Prostate gland (tissue), 2 donors: ENCODE data around the gene CCDC68. TPM values are rescaled to one million over a fixed set of nuclear protein-coding genes. Genes with fewer than 3 reads are reported as not detected.

ENCODE experiments used
- DNase-seq: peaks from one replicate; pipeline ENCODE4 v3.0.0-alpha.2; 2019; ENCODE audit warnings: low spot score
- H3K27ac ChIP-seq, 2 donors: fragments of 200-600 bp; sonication (generic); 2 replicates each; pipeline ENCODE4 v1.5.1; 2017 to 2019
- H3K27me3 ChIP-seq: fragments of 200-600 bp; sonication (generic); replicated peaks from 2 replicates; pipeline ENCODE4 v1.5.1; 2019; ENCODE audit not compliant: insufficient read depth
- H3K36me3 ChIP-seq, 2 donors: fragments of 200-600 bp; sonication (generic); 1 replicate in 1 of 2; 2 replicates in 1 of 2; pipeline versions ENCODE4 v1.5.1 to v1.8.1; 2017 to 2019
- H3K4me1 ChIP-seq: fragments of 200-600 bp; sonication (generic); replicated peaks from 2 replicates; pipeline ENCODE4 v1.5.1; 2019
- H3K4me3 ChIP-seq, 2 donors: fragments of 200-600 bp; sonication (generic); 2 replicates each; pipeline ENCODE4 v1.5.1; 2017 to 2019
- H3K9me3 ChIP-seq: fragments of 200-600 bp; sonication (generic); 2 replicates; pipeline ENCODE4 v1.5.1; 2017
- POLR2A ChIP-seq: fragments of 450-650 bp; IDR thresholded peaks from one replicate; pipeline ENCODE4 v1.6.1; 2016; ENCODE audit warnings: antibody characterized with exemption, mild to moderate bottlenecking
- POLR2AphosphoS5 ChIP-seq: sonication (generic); formaldehyde crosslinking; IDR thresholded peaks from one replicate; pipeline ENCODE4 v1.6.1; 2017; ENCODE audit warnings: antibody characterized with exemption
- WGBS: methylation state at CpG from one replicate; pipeline ENCODE4 v1.1.5; 2018; 5-methylcytosine and 5-hydroxymethylcytosine counted together
- intact Hi-C: fragments of 100-400 bp; cut with DNase I; formaldehyde crosslinking; loops from one replicate; pipeline ENCODE4 v1.14.2; 2022
- total RNA-seq, 2 donors: library from RNA; depleted of rRNA; stranded (reverse); fragments of >200 nt; gene quantifications; one replicate each; pipeline ENCODE4 v1.1.0, GENCODE V29; 2016
- TF ChIP-seq, protein P1 (sequence below), 4 experiments: fragments of 200-600 bp in 2 of 4; fragments of 450-650 bp in 2 of 4; sonication (generic) in 2 of 4; IDR thresholded peaks; 1 replicate in 3 of 4; 2 replicates in 1 of 4; pipeline ENCODE4 v1.5.1; 2016 to 2019; ENCODE audit warnings: antibody characterized with exemption in 4 of 4, mild to moderate bottlenecking in 2 of 4, moderate library complexity in 2 of 4

Gene CCDC68
- total RNA-seq, 2 donors from 2014 or later, result 7.9 to 20.8 TPM

DNA sequence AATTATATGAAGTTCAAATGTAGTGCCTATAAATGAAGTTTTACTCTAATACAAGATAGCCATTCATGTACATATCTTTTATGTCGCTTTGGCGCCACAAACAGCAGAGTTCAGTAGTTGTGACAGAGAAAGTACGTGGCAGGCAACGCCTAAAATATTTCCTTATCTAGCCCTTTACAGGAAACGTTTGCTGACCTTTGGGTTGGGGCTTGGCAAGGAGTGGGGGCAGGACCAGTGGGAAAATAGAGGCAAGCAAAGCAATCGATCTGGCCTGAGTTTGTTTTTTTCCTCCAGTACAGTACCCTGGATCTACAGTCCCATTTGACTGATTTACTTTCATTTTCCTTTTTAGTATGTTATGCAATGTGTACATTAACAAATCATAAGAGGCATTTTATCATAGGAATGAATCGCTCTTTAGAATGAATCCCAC is 13.1 kb downstream of the CCDC68 start:
- H3K9me3 ChIP-seq, result no peaks in the 10 kb centered on the region
- peak overlapping the region in 1 of 2 donors; percentile 42 for H3K27ac ChIP-seq
- no peak for DNase-seq
- 51% methylated on average over 7 of the region's 7 CpGs for WGBS
- peak overlapping the region in 1 of 2 donors; percentile 12 for H3K4me3 ChIP-seq
- H3K36me3 ChIP-seq, result no peaks in the 10 kb centered on the region
- TF ChIP-seq, protein P1, sequence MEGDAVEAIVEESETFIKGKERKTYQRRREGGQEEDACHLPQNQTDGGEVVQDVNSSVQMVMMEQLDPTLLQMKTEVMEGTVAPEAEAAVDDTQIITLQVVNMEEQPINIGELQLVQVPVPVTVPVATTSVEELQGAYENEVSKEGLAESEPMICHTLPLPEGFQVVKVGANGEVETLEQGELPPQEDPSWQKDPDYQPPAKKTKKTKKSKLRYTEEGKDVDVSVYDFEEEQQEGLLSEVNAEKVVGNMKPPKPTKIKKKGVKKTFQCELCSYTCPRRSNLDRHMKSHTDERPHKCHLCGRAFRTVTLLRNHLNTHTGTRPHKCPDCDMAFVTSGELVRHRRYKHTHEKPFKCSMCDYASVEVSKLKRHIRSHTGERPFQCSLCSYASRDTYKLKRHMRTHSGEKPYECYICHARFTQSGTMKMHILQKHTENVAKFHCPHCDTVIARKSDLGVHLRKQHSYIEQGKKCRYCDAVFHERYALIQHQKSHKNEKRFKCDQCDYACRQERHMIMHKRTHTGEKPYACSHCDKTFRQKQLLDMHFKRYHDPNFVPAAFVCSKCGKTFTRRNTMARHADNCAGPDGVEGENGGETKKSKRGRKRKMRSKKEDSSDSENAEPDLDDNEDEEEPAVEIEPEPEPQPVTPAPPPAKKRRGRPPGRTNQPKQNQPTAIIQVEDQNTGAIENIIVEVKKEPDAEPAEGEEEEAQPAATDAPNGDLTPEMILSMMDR (IDR thresholded peaks at IDR 0.05), result no peak
- TF ChIP-seq POLR2A (no peak), POLR2AphosphoS5 (no peak)
- intact Hi-C loops, result no loop called here
- no peaks in the 10 kb centered on the region for H3K27me3 ChIP-seq
- H3K4me1 ChIP-seq, result no peaks in the 10 kb centered on the region

DNA sequence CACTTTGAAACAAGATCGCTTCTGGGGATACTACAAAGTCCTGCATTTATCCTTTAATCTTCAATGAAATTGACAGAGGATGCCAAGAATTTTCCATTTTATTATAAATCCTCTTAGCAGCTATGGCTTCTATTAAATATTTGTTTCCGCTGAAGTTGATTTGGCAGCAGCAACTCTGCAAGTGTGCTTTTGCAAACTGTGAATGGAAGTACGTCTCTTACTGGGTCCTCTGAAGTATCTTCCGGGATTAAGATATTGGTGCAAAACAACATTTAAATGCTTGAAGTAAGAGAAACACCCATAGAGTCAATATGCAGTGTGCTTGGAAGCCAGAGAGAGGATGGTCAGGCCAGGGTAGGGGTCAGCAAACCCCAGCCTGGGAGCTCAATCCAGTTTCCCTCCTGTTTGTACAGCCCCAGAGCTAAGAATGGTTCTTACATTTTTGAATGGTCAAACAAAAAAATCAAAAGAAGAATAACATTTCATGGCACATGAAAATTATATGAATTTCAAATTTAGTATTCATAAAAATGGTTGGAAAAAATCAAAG is 13.6 kb downstream of the CCDC68 start:
- Histone ChIP-seq H3K4me3 (no peak overlapping the region), H3K27me3 (no peaks in the 10 kb centered on the region), H3K9me3 (no peaks in the 10 kb centered on the region), H3K4me1 (no peaks in the 10 kb centered on the region), H3K27ac (peak overlapping the region in 1 of 2 donors; percentile 42), H3K36me3 (no peaks in the 10 kb centered on the region)
- intact Hi-C loops, result no loop called here
- WGBS, result 40% methylated on average over 4 of the region's 4 CpGs
- DNase-seq, result no peak
- TF ChIP-seq, protein P1 (IDR thresholded peaks at IDR 0.05), result no peak
- TF ChIP-seq POLR2AphosphoS5 (no peak), POLR2A (no peak)

DNA sequence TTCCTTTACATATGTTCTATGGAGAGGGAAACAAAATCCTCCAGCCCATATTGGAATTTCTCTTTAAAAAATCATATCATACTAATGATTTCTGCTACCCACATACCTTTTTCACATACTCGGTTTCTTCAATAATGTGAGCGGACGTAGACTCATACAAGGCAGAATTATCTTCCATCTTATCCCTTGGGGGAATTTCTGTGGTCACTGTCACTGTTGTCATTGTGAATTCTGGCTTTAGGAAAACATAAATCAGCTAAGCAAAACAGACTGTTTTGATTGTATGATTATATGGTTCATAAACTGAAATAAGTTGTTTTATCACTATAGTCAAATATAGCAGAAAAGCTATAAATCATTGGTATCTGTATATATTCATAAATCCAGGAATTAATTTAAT is 16.7 kb downstream of the CCDC68 start:
- DNase-seq, result no peak
- Histone ChIP-seq H3K9me3 (no peaks in the 10 kb centered on the region), H3K4me1 (no peaks in the 10 kb centered on the region), H3K36me3 (no peaks in the 10 kb centered on the region), H3K27me3 (no peaks in the 10 kb centered on the region), H3K4me3 (no peak overlapping the region), H3K27ac (no peak overlapping the region)
- no peak for TF ChIP-seq POLR2A
- TF ChIP-seq, protein P1 (IDR thresholded peaks at IDR 0.05), result no peak
- no peak for TF ChIP-seq POLR2AphosphoS5
- intact Hi-C loops, result no loop called here
- 85% methylated on average over 3 of the region's 3 CpGs for WGBS

DNA sequence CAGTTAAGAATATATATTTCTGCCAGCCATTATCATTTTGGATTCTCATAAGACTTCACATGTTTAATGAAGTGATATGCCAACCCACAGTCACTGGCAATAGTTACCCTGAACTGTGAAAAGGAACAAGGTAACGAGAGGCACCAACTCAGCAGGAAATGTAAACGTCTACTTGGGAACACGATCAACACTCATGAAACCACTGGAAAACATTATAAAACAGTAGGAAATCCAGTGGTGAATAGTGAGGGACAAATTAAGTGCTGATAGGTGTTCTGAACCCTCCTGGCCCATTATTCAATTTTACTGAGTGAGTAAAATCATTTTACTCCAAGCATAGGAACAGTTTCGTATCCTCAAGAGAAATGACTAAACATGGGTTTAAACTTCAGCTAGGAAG is 17.1 kb downstream of the CCDC68 start:
- intact Hi-C loops, result no loop called here
- H3K4me3 ChIP-seq, result no peak overlapping the region
- no peak overlapping the region for H3K27ac ChIP-seq
- 52% methylated on average over 4 of the region's 4 CpGs for WGBS
- H3K27me3 ChIP-seq, result no peaks in the 10 kb centered on the region
- DNase-seq, result no peak
- no peaks in the 10 kb centered on the region for H3K4me1 ChIP-seq
- no peaks in the 10 kb centered on the region for H3K36me3 ChIP-seq
- no peaks in the 10 kb centered on the region for H3K9me3 ChIP-seq
- TF ChIP-seq POLR2A (no peak), POLR2AphosphoS5 (peak; percentile 21)

DNA sequence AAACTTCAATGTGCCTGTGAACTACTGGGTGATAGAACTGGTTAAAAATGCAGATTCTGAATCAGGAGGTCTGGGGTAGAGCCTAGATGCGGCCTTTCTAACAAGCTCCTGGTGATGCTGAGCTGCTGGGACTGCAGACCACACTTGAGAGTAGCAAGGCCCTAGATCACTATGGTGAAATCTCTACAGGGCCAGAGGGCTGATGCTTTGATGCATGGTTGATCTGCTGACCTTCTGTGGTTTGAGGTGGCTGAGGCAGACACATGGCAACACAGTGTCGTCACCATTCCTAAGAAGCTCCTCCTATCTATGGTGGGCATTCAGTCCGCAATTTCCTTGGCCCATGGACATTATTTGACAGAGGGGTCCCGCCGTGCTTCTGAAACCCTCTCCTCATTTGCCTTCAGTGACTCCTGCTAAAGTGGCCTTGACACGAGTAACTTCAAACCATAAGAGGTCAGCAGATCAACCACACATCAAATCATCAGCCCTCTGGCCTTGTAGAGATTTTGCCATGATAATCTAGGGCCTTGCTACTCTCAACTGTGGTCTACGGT is 19.8 kb downstream of the CCDC68 start:
- no peak for DNase-seq
- Histone ChIP-seq H3K9me3 (no peaks in the 10 kb centered on the region), H3K4me1 (no peaks in the 10 kb centered on the region), H3K36me3 (no peaks in the 10 kb centered on the region), H3K27ac (no peak overlapping the region), H3K4me3 (no peak overlapping the region), H3K27me3 (no peaks in the 10 kb centered on the region)
- TF ChIP-seq POLR2AphosphoS5 (no peak), POLR2A (no peak)
- TF ChIP-seq, protein P1 (IDR thresholded peaks at IDR 0.05), result no peak
- 91% methylated on average over 7 of the region's 7 CpGs for WGBS
- intact Hi-C loops, result no loop called here
